T-cell (primary cell): ENCODE measurements around the gene MSMB. TPM values are rescaled to one million over a fixed set of nuclear protein-coding genes. Genes with fewer than 3 reads are reported as not detected.
A peak's percentile ranks its signal among the peaks of the same experiment; 100 is the strongest.
"Not testable (repeated sequence)": the region's sequence is repeated elsewhere in the genome, so short reads cannot be mapped to it uniquely, and the experiment has no call there.

Experiments
- ATAC-seq, 4 experiments: fragments of 200-7000 bp in 3 of 4; fragments of 150-1000 bp in 1 of 4; cut with Tn5 transposase; replicated peaks in 1 of 4; 1 replicate in 3 of 4; 2 replicates in 1 of 4; pipeline ENCODE4 v1.10.0; 2021; ENCODE audit warnings: moderate library complexity in 3 of 4, mild to moderate bottlenecking in 2 of 4, moderate number of reproducible peaks in 1 of 4
- CTCF ChIA-PET, 2 donors: fragments of 300-600 bp; sonication (Branson Sonifier 250); formaldehyde crosslinking; loops; one replicate each; lab custom pipeline; 2022; ENCODE audit warnings: antibody characterized with exemption in 2 of 2; lab: Charles Lee
- POLR2A ChIA-PET, 2 donors: fragments of 300-600 bp; sonication (Branson Sonifier 250); formaldehyde crosslinking; loops; one replicate each; lab custom pipeline; 2022; ENCODE audit warnings: antibody characterized with exemption in 2 of 2; lab: Charles Lee
- DNase-seq, 35 experiments: peaks; one replicate each; pipeline versions ENCODE4 v3.0.0 to v3.0.0-alpha.2; 2013 to 2023
- H3K27ac ChIP-seq: one replicate; pipeline ENCODE4 v1.5.1; 2013; ENCODE audit warnings: low read length
- H3K27me3 ChIP-seq, 2 experiments: replicated peaks in 1 of 2; 1 replicate in 1 of 2; 2 replicates in 1 of 2; pipeline versions ENCODE4 v1.6.1 to v1.7.0; 2013; ENCODE audit warnings: low read length in 1 of 2, mixed read lengths in 1 of 2; ENCODE audit not compliant: control insufficient read depth in 2 of 2, insufficient read depth in 2 of 2; ENCODE audit errors: extremely low read depth in 1 of 2
- H3K36me3 ChIP-seq, 2 donors: 1 replicate in 1 of 2; 2 replicates in 1 of 2; pipeline versions ENCODE4 v1.6.1 to v1.7.0; 2013; ENCODE audit warnings: low read length in 1 of 2; ENCODE audit not compliant: control insufficient read depth in 2 of 2, insufficient read depth in 1 of 2; ENCODE audit errors: extremely low read depth in 1 of 2
- H3K4me1 ChIP-seq, 2 experiments: 1 replicate in 1 of 2; 2 replicates in 1 of 2; pipeline versions ENCODE4 v1.6.1 to v1.7.0; 2013; ENCODE audit warnings: low read length in 2 of 2, mixed read lengths in 1 of 2; ENCODE audit not compliant: insufficient read depth in 2 of 2, control insufficient read depth in 1 of 2; ENCODE audit errors: extremely low read depth in 1 of 2
- H3K4me3 ChIP-seq, 2 donors: 1 replicate in 1 of 2; 2 replicates in 1 of 2; pipeline versions ENCODE4 v1.5.1 to v1.7.0; 2013; ENCODE audit warnings: mild to moderate bottlenecking in 2 of 2, low read length in 1 of 2, moderate library complexity in 1 of 2; ENCODE audit not compliant: control insufficient read depth in 1 of 2; ENCODE audit errors: extremely low read depth in 1 of 2
- H3K9me3 ChIP-seq: 2 replicates; pipeline ENCODE4 v1.7.0; 2013
- H3K27ac Mint-ChIP-seq, 2 donors: one replicate each; pipeline ENCODE4 v1.8.0; 2020 to 2021; ENCODE audit warnings: mild to moderate bottlenecking in 2 of 2, mixed read lengths in 2 of 2
- H3K27me3 Mint-ChIP-seq, 2 donors: one replicate each; pipeline ENCODE4 v1.8.0; 2021 to 2022; ENCODE audit warnings: mixed read lengths in 2 of 2
- H3K36me3 Mint-ChIP-seq: one replicate; pipeline ENCODE4 v1.8.0; 2021; ENCODE audit warnings: mixed read lengths
- H3K4me1 Mint-ChIP-seq, 3 donors: one replicate each; pipeline ENCODE4 v1.8.0; 2020 to 2022; ENCODE audit warnings: mixed read lengths in 3 of 3, mild to moderate bottlenecking in 1 of 3
- H3K4me3 Mint-ChIP-seq, 3 donors: one replicate each; pipeline ENCODE4 v1.8.0; 2020 to 2022; ENCODE audit warnings: mild to moderate bottlenecking in 3 of 3, mixed read lengths in 3 of 3, moderate library complexity in 3 of 3
- H3K9me3 Mint-ChIP-seq, 3 donors: one replicate each; pipeline ENCODE4 v1.8.0; 2020 to 2022; ENCODE audit warnings: mixed read lengths in 3 of 3
- WGBS: methylation state at CpG from one replicate; pipeline ENCODE4 v1.1.5; 2013; ENCODE audit warnings: missing lambda C conversion rate; ENCODE audit not compliant: insufficient coverage; 5-methylcytosine and 5-hydroxymethylcytosine counted together
- total RNA-seq, 35 experiments: library from RNA in 6 of 35; stranded (reverse) in 6 of 35; fragments of 120-200 nt in 1 of 35; gene quantifications; one replicate each; pipeline versions ENCODE4 v1.2.1 to v1.2.4 and lab custom pipeline; 2013 to 2026

Gene MSMB
- total RNA-seq, 5 donors from 2014 or later (not counting 1 experiment from before 2014, with no cell fraction given): not detected

- no peak overlapping the region for H3K4me3 Mint-ChIP-seq
- ATAC-seq: no peak
- H3K9me3 ChIP-seq: no peaks in the 10 kb centered on the region
- no peak overlapping the region for H3K27ac ChIP-seq
- peak overlapping the region in 1 of 2 donors; percentile 36 for H3K27ac Mint-ChIP-seq
- H3K4me1 ChIP-seq: no peaks in the 10 kb centered on the region
- WGBS: 100% methylated on average over 1 of the region's 3 CpGs
- H3K4me3 ChIP-seq: no peak overlapping the region
- H3K36me3 Mint-ChIP-seq: peaks cover 40% of the 10 kb centered on the region
- ChIA-PET POLR2A (no interaction called here), CTCF (no interaction called here)
- no peak for DNase-seq
- no peaks in the 10 kb centered on the region for H3K27me3 Mint-ChIP-seq
- no peaks in the 10 kb centered on the region for H3K9me3 Mint-ChIP-seq
- no peaks in the 10 kb centered on the region for H3K27me3 ChIP-seq
- H3K36me3 ChIP-seq: peaks cover 14 to 82% of the 10 kb centered on the region in 2 donors
- peaks cover 15 to 21% (median 17%) of the 10 kb centered on the region in 3 donors for H3K4me1 Mint-ChIP-seq
Observed at GRCh38 chr10:46012746-46013145, 33.3 kb downstream of the MSMB start.

GRCh38 chr10:46006219-46006618 is 39.9 kb downstream of the MSMB start:
- Histone ChIP-seq H3K4me3 (no peak overlapping the region), H3K36me3 (peaks cover 6 to 94% of the 10 kb centered on the region in 2 donors), H3K9me3 (no peaks in the 10 kb centered on the region), H3K27me3 (no peaks in the 10 kb centered on the region), H3K27ac (no peak overlapping the region), H3K4me1 (no peaks in the 10 kb centered on the region)
- DNase-seq (no peak), ATAC-seq (no peak)
- Mint-ChIP-seq H3K36me3 (peaks cover 49% of the 10 kb centered on the region), H3K4me1 (peaks cover 0 to 6% (median 2%) of the 10 kb centered on the region in 3 donors), H3K27me3 (no peaks in the 10 kb centered on the region), H3K27ac (no peak overlapping the region), H3K9me3 (no peaks in the 10 kb centered on the region), H3K4me3 (no peak overlapping the region)
- no CpG with 5 or more reads among the region's 3 CpGs for WGBS
- ChIA-PET POLR2A (interaction anchor here in 1 of 2 donors (0.8 kb wide), 1 partner anchor 15 kb away, joined by 3 read pairs; no protein-coding TSS in a partner anchor), CTCF (interaction anchor here (0.5 to 1.1 kb wide), 2 partner anchors 18 to 22 kb away, joined by 4 to 5 read pairs; no protein-coding TSS in a partner anchor)

- H3K4me3 ChIP-seq: no peak overlapping the region
- no peaks in the 10 kb centered on the region for H3K9me3 ChIP-seq
- H3K36me3 ChIP-seq: peaks cover 3 to 92% of the 10 kb centered on the region in 2 donors
- no peak overlapping the region for H3K27ac Mint-ChIP-seq
- WGBS: no CpG with 5 or more reads among the region's 4 CpGs
- ATAC-seq (no peak), DNase-seq (no peak)
- H3K27me3 Mint-ChIP-seq: no peaks in the 10 kb centered on the region
- no peak overlapping the region for H3K27ac ChIP-seq
- no peaks in the 10 kb centered on the region for H3K4me1 ChIP-seq
- ChIA-PET CTCF (no interaction called here), POLR2A (no interaction called here)
- peaks cover 0 to 6% (median 2%) of the 10 kb centered on the region in 3 donors for H3K4me1 Mint-ChIP-seq
- H3K9me3 Mint-ChIP-seq: no peaks in the 10 kb centered on the region
- peaks cover 44% of the 10 kb centered on the region for H3K36me3 Mint-ChIP-seq
- no peaks in the 10 kb centered on the region for H3K27me3 ChIP-seq
- H3K4me3 Mint-ChIP-seq: no peak overlapping the region
Observed at GRCh38 chr10:46005383-46005782, 40.7 kb downstream of the MSMB start.

GRCh38 chr10:46004963-46005362 is 41.1 kb downstream of the MSMB start:
- no peak overlapping the region for H3K27ac Mint-ChIP-seq
- H3K36me3 Mint-ChIP-seq: peaks cover 47% of the 10 kb centered on the region
- ChIA-PET POLR2A (no interaction called here), CTCF (no interaction called here)
- DNase-seq (no peak), ATAC-seq (no peak)
- WGBS: no CpG with 5 or more reads among the region's 2 CpGs
- peaks cover 0 to 6% (median 2%) of the 10 kb centered on the region in 3 donors for H3K4me1 Mint-ChIP-seq
- H3K27me3 ChIP-seq: no peaks in the 10 kb centered on the region
- no peaks in the 10 kb centered on the region for H3K4me1 ChIP-seq
- no peaks in the 10 kb centered on the region for H3K9me3 Mint-ChIP-seq
- no peak overlapping the region for H3K27ac ChIP-seq
- H3K9me3 ChIP-seq: no peaks in the 10 kb centered on the region
- H3K27me3 Mint-ChIP-seq: no peaks in the 10 kb centered on the region
- H3K4me3 Mint-ChIP-seq: no peak overlapping the region
- H3K4me3 ChIP-seq: no peak overlapping the region
- H3K36me3 ChIP-seq: peaks cover 3 to 90% of the 10 kb centered on the region in 2 donors

- no peaks in the 10 kb centered on the region for H3K9me3 ChIP-seq
- POLR2A ChIA-PET: interaction anchor here (0.7 to 1.0 kb wide), 2 partner anchors 18 to 264 kb away, joined by 3 to 5 read pairs; no protein-coding TSS in a partner anchor
- H3K4me3 ChIP-seq: no peak overlapping the region
- DNase-seq (no peak), ATAC-seq (no peak)
- Mint-ChIP-seq H3K36me3 (peaks cover 50% of the 10 kb centered on the region), H3K4me1 (peaks cover 0 to 3% (median 0%) of the 10 kb centered on the region in 3 donors), H3K27me3 (no peaks in the 10 kb centered on the region), H3K9me3 (peaks cover 0 to 4% (median 0%) of the 10 kb centered on the region in 3 donors), H3K27ac (no peak overlapping the region), H3K4me3 (no peak overlapping the region)
- no peak overlapping the region for H3K27ac ChIP-seq
- WGBS: 100% methylated on average over 7 of the region's 9 CpGs
- no peaks in the 10 kb centered on the region for H3K4me1 ChIP-seq
- peaks cover 9 to 72% of the 10 kb centered on the region in 2 donors for H3K36me3 ChIP-seq
- CTCF ChIA-PET: interaction anchor here in 1 of 2 donors (0.7 kb wide), 1 partner anchor 1027 kb away, joined by 4 read pairs; no protein-coding TSS in a partner anchor
- H3K27me3 ChIP-seq: no peaks in the 10 kb centered on the region
Observed at GRCh38 chr10:46002916-46003693, 43.0 kb downstream of the MSMB start.

- CTCF ChIA-PET, H3K27ac Mint-ChIP-seq, H3K4me1 Mint-ChIP-seq, ATAC-seq, H3K27me3 ChIP-seq, DNase-seq, H3K27ac ChIP-seq, H3K4me1 ChIP-seq, H3K9me3 ChIP-seq, POLR2A ChIA-PET, H3K4me3 Mint-ChIP-seq, H3K27me3 Mint-ChIP-seq, H3K4me3 ChIP-seq, H3K9me3 Mint-ChIP-seq: not testable (repeated sequence)
- H3K36me3 Mint-ChIP-seq: peaks cover 49% of the 10 kb centered on the region
- 100% methylated on average over 2 of the region's 7 CpGs for WGBS
- H3K36me3 ChIP-seq: peaks cover 9 to 63% of the 10 kb centered on the region in 2 donors
Observed at GRCh38 chr10:46002189-46002687, 43.8 kb downstream of the MSMB start.
